Measurements from ENCODE around the gene AMN1.
"Not testable (repeated sequence)": the region's sequence is repeated elsewhere in the genome, so short reads cannot be mapped to it uniquely, and the experiment has no call there.

Gene AMN1

DNA sequence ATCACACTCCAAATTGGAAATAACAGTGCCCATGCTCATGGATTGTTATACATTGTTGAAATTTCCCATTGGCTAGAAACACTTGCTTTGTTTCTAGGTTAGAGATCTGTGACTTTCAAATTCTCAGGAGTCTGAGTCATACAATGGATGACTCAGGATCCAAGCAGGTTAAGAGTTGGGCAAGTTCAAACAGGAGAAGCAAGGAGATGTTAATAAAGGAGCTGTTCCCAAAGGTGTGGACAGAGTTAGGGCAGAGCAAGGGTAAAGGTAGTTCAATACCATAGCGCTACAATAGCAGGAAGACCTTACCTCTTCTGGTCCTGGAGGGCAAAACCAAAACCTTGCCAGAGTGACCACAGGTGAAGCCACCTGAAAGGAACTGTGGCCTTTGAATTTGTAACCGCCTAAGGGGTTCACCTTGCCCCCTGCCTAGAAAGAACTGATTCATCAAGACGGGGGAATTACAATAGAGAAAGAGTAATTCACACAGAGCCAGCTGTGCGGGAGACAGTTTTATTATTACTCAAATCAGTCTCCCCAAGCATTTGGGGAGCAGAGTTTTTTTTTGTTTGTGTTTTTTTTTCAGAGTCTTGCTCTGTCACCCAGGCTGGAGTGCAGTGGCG lies 4.2 kb upstream of the AMN1 start:
- DNase-seq, result peak; percentile 39

DNA sequence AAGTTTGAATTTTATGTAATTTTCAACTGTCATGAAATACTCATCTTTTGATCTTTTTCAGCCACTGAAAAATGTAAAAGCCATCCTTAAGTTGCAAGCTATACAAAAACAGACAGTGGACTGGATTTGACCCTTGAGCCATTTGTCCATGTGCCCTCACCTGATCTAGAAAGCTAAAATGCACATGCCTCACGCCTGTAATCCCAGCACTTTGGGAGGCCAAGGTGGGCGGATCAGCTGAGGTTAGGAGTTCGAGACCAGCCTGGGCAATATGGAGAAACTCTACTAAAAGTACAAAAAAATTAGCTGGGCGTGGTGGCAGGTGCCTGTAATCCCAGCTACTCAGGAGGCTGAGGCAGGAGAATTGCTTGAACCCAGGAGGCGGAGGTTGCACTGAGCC lies 2.4 kb upstream of the AMN1 start:
- not testable (repeated sequence) for DNase-seq

DNA sequence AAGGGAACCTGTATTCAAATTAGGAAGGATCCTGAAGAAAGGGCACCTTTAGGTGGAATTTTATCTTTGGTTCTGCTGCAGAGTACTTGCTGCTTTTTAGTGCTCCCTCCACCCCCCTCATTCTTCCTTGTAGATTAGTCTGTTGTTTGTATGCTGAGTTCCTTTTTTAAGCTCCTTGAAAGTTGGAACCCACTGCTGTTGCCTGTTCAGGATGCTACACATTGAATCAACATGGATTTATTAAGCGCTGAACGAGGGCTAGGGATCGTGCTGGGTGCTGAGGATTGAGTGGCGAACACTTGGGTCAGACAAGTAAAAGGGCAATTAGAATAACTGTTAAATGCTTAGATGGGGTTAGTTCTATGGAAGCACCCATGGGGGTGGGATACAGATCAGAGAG lies 884 bp upstream of the AMN1 start:
- no peak for DNase-seq

DNA sequence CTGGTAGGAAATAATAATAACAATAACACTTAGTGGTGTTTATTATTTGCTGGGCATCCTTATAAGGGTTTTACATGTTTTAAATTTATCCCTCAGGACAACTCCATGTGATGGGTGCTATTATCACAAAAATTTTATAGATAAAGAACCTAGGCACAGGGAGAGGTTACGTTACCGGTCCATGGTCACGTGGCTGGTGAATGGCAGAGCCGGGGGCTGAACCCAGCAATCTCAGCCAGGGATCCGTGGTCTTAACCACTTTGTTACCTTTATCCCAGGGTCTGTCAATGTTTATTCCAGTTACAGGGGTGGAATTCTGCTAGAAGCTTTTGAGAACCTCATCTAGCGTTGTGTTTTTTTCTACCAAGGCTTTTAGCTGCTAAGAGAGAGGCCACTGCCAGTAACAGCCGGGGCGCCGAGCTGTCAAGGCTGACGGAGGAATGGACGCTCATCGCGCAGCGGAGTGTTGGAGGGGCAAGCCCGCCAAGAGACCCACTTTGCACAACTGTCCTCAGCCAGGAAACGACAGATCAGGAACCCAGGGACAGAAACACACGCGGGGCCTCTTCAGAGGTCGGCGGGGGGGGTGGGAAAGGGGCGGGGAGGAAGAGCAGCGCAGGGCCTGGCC lies 418 bp downstream of the AMN1 start:
- DNase-seq, result no peak

DNA sequence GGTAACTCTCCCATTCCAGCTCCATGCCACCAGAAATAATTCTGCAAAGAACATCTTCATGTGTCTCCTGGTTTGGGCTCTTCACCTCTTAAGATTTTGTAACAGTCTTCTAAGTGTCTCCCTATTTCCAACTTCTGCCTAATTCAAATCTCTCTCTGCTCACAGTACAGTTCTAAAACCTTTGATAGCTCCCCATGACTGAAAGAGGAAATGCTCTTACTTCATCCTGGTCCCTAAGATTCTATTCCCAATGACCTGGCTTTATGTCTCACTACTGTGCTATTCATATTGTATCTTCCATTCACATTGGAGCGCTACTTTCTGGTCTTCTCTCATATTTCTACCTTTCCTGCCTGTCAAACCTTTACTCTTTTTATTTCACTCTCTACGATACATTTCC lies 1.6 kb downstream of the AMN1 start:
- peak; percentile 48 for DNase-seq

DNA sequence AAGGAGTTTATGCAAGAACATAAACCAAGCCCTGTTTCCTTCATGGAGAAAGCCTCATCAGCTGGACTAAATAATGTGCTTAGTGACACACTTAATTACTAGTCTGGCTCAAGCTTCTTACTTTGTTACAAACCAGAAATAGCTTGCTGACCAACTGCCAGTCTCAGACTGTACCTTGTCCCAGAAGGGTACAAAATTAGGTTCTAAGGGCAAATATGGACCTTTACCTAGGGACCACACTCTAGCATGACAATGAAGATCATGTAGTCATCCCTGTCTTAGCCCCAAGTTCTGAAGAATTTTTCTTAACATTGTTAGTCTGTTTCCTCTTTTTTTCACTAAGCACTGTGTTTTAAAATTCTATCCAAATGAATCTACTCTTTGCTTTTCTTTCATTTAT lies 2.2 kb downstream of the AMN1 start:
- DNase-seq, result no peak

DNA sequence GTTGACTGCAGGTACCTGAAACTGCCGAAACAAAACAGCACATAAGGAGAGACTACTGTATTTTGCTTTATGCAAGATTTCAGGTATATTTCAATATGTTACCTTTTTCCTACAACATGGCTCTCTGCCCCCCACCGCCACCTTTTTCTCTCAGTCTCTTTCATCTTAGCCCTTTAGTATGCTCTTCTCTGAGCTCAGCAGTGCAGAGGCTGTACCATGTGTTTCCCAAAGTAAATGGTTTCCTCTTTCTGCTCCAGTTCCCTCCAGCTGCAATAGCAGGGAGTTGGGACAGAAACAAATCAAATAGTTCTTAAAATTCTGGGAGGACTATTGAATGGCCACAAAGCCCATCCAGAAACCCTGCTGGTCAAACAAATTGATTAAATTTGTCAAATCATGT lies 4.3 kb downstream of the AMN1 start:
- peak; percentile 4 for DNase-seq

DNA sequence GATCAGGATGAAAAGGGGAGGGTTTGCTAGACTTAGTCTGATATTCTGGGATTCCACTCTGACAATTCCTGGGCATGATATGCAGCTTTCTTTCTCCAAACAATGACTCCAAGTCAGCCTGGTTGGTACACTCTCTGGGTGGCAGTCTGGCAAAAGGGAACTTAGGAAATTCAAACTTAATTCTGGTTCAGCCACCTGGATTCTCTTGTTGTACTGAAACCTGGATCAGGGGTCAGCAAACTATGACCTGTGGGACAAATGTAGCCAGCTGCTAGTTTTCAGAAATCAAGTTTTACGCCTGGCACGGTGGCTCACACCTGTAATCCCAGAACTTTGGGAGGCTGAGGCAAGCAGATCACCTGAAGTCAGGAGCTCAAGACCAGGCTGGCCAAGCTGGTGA lies 6.2 kb downstream of the AMN1 start:
- DNase-seq, result no peak

DNA sequence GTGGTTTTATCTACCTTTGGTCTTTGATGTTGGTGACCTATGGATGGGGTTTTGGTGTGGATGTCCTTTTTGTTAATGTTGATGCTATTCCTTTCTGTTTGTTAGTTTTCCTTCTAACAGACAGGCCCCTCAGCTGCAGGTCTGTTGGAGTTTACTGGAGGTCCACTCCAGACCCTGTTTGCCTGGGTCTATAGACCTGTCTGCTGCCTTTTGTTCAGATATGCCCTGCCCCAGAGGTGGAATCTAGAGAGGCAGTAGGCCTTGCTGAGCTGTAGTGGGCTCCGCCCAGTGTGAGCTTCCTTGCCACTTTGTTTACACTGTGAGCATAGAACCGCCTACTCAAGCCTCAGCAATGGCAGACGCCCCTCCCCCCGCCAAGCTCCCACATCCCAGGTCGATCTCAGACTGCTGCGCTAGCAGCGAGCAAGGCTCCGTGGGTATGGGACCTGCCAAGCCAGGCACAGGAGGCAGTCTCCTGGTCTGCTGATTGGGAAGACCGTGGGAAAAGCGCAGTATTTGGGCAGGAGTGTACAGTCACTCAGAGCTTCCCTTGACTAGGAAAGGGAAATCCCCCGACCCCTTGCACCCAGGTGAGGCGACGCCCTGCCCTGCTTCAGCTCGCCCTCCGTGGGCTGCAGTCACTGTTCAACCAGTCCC lies 10.2 kb downstream of the AMN1 start:
- DNase-seq, result not testable (repeated sequence)

DNA sequence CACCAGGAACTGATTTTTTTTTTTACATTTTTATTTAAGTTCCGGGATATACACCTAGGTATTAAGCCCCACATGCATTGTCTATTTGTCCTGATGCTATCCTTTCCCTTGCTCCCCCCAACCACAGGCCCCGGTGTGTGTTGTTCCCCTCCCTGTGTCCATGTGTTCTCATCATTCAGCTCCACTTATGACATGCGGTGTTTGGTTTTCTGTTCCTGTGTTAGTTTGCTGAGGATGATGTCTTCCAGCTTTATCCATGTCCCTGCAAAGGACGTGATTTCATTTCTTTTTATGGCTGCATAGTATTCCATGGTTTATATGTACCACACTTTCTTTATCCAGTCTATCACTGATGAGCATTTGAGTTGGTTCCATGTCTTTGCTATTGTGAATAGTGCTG lies 11.8 kb downstream of the AMN1 start:
- DNase-seq, result not testable (repeated sequence)

DNA sequence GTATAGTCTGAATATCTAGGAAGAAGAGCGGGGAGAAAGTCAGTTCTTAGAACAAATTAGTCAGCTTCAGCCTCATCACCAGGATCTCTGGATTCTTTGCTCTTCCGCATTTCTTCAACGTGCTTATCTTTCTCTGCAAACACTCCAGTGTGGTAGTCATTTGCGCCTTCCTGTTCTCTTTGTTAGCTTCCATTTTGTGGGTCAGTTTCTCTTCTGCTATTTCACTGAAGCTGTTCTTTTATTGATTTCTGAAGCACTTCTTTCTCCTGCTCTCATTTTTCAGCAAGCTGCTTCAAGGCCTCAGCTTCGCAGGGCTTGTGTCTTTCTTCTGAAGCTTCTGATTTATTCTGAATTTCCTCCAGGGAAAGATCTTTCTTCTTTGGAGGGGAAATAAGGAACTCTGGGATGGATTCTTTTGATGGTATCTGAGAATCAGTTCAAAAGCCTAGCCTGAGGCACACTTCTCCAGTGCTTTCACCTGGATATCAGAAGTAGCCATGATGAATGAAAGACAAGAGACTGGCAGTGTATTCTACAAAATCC lies 13.5 kb downstream of the AMN1 start:
- peak; percentile 94 for DNase-seq

DNA sequence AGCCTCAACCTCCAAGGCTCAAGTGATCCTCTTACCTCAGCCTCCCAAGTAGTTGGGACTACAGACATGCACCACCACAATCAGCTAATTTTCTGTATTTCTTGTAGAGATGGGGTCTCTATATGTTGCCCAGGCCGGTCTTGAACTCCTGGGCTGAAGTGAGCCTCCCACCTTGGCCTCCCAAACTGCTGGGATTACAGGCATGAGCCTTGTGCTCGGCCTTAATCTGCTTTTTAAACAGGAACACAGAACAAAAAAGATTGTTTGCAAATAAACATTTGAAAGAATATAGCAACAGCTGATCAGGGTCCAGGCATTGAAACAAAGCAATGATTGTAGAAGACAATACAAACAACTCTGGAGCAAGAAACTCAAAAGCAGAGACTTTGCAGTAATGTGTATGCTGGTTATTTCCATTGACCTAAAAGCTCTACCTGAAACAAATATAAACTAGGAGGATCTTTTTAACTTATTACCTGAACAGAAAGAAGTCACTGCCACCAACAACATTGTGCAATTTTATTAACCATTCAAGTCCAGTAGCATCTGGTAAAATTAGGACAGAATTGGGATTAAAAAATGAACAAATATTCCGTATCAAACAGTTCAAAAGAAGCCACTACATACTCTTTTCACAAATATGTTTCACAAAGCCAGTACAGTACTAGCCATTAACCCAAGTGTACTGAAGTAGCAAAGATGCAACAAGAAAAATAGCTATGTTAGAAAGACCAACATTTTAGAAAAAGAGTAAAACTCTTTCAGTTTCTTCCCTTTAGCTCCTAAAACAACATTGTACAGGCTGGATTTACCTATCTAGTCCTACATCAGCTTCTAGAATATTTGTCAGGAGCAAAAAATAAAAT lies 14.2 kb downstream of the AMN1 start:
- no peak for DNase-seq

DNA sequence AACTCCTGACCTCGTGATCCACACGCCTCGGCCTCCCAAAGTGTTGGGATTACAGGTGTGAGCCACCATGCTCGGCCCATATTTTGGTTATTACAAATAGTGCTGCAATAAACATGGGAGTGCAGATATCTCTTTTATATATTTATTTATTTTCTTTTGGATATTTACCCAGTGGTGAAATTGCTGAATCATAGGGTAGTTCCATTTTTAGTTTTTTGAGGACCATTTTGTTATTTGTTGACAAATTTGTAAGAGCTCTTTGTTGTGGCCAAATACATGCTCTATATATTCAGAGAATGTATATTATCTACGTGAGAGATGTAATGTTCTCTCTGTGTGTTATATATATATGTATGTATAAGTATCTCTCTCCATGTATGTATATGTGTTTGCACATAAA lies 15.9 kb downstream of the AMN1 start:
- no peak for DNase-seq

DNA sequence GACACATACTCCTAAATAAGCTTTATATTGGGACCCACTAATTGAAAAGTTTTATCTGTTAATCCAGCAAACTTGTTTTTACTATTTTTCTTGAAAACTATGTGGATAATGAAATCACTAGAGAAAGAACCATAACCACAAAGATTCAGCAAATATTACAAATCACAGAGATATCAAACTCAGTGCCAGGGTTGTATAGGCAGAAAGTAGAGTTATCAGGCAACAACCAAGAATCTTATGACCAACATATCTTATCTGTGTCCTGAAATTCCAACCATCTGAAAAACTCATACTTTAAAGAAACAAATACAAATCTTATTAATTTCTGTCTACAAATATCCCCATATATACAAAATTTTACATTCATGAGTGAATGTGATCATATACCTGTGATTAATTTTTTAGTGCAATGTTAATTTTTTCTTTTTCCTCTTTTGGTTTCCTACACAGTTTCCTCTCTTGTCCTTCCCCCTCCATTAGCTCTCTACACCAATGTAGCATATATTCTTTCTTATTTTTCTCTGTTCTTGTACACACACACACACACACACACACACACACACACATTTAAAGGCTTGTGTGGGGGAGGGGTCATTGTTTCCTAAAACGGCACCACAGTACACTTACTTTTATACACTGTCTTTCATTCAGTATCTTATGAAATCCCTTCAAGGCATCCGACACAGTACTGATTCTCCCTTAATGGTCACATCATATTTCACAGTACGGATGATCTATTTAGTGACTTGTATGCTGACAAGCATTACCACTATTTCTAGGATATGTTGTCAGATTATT lies 18.6 kb downstream of the AMN1 start:
- no peak for DNase-seq

DNA sequence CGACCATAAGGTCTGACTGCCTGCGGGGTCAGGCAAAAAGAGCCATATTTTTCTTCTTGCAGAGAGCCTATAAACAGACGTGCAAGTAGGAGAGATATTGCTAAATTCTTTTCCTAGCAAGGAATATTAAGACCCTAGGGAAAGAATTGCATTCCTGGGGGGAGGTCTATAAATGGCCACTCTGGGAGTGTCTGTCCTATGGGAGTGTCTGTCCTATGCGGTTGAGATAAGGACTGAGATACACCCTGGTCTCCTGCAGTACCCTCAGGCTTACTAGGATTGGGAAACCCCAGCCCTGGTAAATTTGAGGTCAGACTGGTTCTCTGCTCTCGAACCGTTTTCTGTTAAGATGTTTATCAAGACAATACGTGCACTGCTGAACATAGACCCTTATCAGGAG lies 20.7 kb downstream of the AMN1 start:
- DNase-seq, result not testable (repeated sequence)

DNA sequence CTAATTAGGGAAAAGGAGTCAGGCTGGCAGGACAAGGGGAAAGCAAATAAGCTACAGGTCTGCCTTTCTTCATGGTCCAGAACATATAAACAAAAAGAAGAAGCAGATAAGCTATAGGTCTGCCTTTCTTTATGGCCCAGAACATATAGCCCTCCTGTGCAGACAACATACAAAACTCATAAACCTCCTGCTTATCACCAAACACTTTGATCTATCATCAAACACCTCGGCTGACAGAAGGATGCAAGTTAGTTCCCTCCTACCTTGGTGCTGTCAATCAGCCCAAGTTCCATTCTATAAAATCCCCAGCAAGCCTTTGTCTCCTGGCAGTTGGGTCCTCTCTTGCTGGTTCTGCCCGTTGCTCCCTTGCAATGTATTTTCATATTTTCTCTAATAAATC lies 23.2 kb downstream of the AMN1 start:
- DNase-seq, result no peak

DNA sequence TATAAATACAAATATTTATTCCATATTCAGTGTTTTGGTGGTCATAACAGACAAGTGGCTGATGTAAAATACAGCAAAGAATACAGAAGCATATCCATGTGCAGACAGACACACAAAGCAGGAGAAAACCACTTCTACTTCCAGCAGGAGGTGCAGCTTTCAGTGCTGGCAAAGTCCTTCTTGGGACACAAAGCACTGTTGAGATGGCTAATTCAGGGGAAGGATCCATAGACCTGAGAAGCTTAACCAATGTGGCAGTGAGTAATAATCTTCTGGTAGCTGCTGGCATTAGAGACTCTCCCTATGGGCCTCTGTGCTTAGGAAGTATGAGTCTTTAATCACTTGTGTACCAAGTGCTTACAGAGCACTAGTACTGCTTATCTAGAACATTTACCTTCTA lies 26.8 kb downstream of the AMN1 start:
- peak; percentile 30 for DNase-seq

DNA sequence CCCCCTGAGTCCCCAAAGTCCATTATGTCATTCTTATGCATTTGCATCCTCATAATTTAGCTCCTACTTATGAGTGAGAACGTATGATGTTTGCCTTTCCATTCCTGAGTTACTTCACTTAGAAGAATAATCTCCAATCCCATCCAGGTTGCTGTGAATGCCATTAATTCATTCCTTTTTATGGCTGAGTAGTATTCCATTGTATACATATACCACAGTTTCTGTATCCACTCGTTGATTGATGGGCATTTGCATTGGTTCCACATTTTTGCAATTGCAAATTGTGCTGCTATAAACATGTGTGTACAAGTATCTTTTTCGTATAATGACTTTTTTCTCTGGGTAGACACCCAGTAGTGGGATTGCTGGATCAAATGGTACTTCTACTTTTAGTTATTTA lies 38.9 kb downstream of the AMN1 start:
- DNase-seq, result not testable (repeated sequence)

DNA sequence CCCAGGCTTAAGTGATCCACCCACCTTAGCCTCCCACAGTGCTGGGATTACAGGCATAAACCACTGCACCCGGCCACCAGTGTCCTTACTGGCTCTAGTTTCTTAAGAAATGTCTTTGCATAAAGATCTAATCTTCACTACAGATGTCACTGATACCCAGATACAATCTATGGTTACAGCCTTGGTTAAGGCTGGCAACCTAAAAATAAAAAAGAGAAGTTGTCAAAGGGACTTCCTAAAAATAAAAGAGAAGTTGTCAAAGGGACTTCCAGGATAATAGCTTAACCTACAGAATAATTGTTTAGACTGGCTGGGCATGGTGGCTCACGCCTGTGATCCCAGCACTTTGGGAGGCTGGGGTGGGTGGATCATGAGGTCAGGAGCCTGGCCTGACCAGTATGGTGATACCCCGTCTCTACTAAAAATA lies 41.7 kb downstream of the AMN1 start:
- peak; percentile 99 for DNase-seq

DNA sequence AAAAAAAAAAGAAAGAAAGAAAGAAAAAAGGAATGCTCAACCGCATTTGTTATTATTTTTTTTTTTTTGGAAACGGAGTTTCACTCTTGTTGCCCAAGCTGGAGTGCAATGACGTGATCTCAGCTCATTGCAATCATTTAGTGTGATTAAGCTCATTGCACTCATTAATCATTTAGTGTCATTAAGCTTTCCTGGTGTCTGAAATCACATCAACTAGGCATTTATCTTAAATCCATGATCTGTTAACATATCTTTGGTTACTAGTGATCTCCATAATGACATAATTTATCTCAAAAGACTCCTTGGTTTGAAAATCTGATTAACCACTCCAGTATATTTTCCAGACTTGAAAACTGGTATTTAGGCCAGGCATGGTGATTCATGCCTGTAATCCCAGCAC lies 43.0 kb downstream of the AMN1 start:
- no peak for DNase-seq

DNA sequence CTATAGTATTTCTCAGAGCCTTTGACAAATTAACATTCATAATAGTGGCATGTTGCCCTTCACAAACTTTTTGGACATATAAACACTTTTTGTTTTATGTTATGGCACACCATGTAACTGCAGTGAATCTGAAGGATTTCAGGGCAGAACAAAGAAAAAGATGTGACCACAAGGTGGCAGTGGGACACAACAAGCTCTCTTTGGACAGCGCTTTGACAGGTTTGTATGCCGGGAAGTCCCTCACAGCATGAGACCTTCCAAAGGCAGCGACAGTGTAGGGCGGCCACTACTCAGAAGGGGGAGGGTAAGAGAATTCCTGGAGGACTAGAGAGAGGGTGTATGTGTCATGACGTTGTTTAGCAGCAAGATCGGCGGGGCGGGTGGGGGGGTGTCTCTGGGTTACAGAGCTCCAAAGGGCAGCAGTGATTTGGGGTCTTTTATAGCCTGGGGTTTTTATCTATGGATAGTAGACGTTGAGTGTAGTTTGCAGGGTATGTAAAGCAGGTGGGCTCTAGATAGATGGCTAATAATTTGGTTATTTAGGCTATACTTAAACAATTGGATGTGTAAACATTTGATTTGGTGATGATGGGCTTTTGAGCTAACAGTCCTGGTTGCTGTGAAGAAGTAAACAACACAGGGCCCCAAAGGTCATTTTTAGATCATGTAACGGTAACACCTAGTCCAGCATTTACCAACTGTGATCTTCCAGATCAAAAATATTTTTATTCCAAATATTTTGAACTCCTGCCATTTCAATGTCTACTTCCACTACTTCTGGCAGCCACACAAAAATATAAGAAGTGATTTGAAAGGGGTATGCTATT lies 46.5 kb downstream of the AMN1 start:
- DNase-seq, result peak; percentile 79

DNA sequence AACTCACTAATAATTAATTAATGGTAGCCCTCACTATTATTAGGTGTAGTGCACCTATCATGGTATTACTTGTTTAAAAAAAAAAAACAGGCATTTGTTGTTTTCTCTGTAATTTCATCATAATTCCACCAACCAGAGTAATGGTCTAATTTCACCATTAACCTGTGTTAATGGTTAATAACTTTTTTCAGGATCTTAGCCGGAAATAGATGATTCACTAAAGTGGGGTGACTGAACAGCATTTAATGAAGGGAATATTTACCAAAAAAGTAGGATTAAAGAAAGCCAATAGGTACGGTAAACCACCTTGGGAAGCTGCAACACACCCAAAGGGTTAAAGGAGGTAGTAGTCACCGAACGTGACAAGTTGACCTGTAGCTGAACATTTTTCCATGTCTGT lies 56.3 kb downstream of the AMN1 start:
- DNase-seq, result no peak
